H1 (cell line): ENCODE data around the gene POLR2L.

Source experiments
- CREB1 ChIP-seq: IDR thresholded peaks from 2 replicates; pipeline ENCODE4 v1.6.1; 2012; ENCODE audit warnings: inconsistent platforms
- CTCF ChIP-seq, 3 experiments: IDR thresholded peaks; 1 replicate in 2 of 3; 2 replicates in 1 of 3; pipeline versions ENCODE4 v1.5.1 to v1.6.1; 2011; ENCODE audit warnings: low read length in 3 of 3, mild to moderate bottlenecking in 3 of 3, inconsistent platforms in 2 of 3, low read depth in 1 of 3, moderate library complexity in 1 of 3; ENCODE audit not compliant: insufficient read depth in 1 of 3; ENCODE audit errors: control extremely low read depth in 1 of 3
- FOSL1 ChIP-seq: IDR thresholded peaks from 2 replicates; pipeline ENCODE4 v1.6.1; 2011; ENCODE audit warnings: mild to moderate bottlenecking, low read depth, low read length, moderate library complexity; ENCODE audit not compliant: insufficient read depth
- HDAC2 ChIP-seq, 2 experiments: fragments of 300-600 bp in 1 of 2; sonication (generic) in 1 of 2; IDR thresholded peaks; 2 replicates each; pipeline ENCODE4 v1.6.1; 2011 to 2012; ENCODE audit warnings: low read depth in 2 of 2, low read length in 2 of 2, mild to moderate bottlenecking in 2 of 2, moderate library complexity in 2 of 2, borderline replicate concordance in 1 of 2, inconsistent platforms in 1 of 2
- MAX ChIP-seq: IDR thresholded peaks from 2 replicates; pipeline ENCODE4 v1.6.1; 2012; ENCODE audit warnings: inconsistent platforms
- RNF2 ChIP-seq: fragments of 200-900, 300-1000 bp; sonication (generic); IDR thresholded peaks from 2 replicates; pipeline ENCODE4 v1.7.1; 2016; ENCODE audit warnings: borderline replicate concordance, low read depth, mild to moderate bottlenecking, antibody characterized with exemption, low read length; ENCODE audit not compliant: poor library complexity, severe bottlenecking; ENCODE audit errors: missing control alignments
- SP4 ChIP-seq: IDR thresholded peaks from 2 replicates; pipeline ENCODE4 v1.6.1; 2012; ENCODE audit warnings: low read length, inconsistent platforms
- TAF1 ChIP-seq: IDR thresholded peaks from 2 replicates; pipeline ENCODE4 v1.6.1; 2011; ENCODE audit warnings: mild to moderate bottlenecking, low read depth, low read length
- ZNF274 ChIP-seq: IDR thresholded peaks from 2 replicates; pipeline ENCODE4 v1.7.0; 2012; ENCODE audit warnings: low read length, borderline replicate concordance; ENCODE audit errors: extremely low read depth

DNA sequence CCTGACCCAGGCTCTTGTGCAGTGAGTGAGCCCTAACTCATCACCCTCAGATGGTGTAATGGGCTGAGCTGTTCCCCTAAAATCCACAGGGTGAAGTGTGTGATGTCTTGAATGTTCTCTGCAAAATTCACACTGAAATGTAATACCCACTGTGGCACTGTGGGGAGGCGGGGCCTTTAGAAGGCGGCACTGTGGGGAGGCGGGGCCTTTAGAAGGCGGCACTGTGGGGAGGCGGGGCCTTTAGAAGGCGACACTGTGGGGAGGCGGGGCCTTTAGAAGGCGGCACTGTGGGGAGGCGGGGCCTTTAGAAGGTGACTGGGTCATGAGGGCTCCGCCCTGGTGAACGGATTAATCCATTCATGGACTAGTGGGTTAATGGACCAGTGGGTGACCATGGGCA, 35.2 kb upstream of the POLR2L start:
- TF ChIP-seq RNF2 = no peak
- no peak for TF ChIP-seq FOSL1
- no peak for TF ChIP-seq CREB1
- no peak for TF ChIP-seq HDAC2 (IDR thresholded peaks at IDR 0.05; ENCODE audit: borderline replicate concordance in 1 of 2, low read depth in 2 of 2, low read length in 2 of 2)
- no peak for TF ChIP-seq CTCF (IDR thresholded peaks at IDR 0.05; ENCODE audit: control extremely low read depth in 1 of 3, insufficient read depth in 1 of 3, low read depth in 1 of 3, low read length in 3 of 3)
- no peak for TF ChIP-seq TAF1
- no peak for TF ChIP-seq MAX
- no peak for TF ChIP-seq SP4
- no peak for TF ChIP-seq ZNF274
